Subcutaneous abdominal adipose tissue (tissue), 5 donors: ENCODE measurements around the gene PLXNA4.

Source experiments
- H3K27ac ChIP-seq: one replicate; pipeline ENCODE4 v1.7.0; 2013; ENCODE audit warnings: low read depth, mild to moderate bottlenecking, inconsistent platforms, low read length, moderate library complexity
- H3K27me3 ChIP-seq, 5 donors: one replicate each; pipeline ENCODE4 v1.7.0; 2013; ENCODE audit warnings: low read length in 5 of 5, inconsistent platforms in 1 of 5; ENCODE audit not compliant: control insufficient read depth in 5 of 5, insufficient read depth in 4 of 5
- H3K36me3 ChIP-seq, 5 donors: one replicate each; pipeline ENCODE4 v1.7.0; 2013; ENCODE audit warnings: low read length in 5 of 5; ENCODE audit not compliant: control insufficient read depth in 5 of 5, insufficient read depth in 5 of 5
- H3K4me1 ChIP-seq, 5 donors: one replicate each; pipeline ENCODE4 v1.7.0; 2013; ENCODE audit warnings: low read length in 5 of 5, mild to moderate bottlenecking in 3 of 5, moderate library complexity in 1 of 5; ENCODE audit not compliant: control insufficient read depth in 5 of 5, insufficient read depth in 5 of 5
- H3K4me3 ChIP-seq, 5 donors: one replicate each; pipeline ENCODE4 v1.7.0; 2013; ENCODE audit warnings: low read length in 5 of 5, low read depth in 1 of 5
- H3K9ac ChIP-seq, 5 donors: one replicate each; pipeline ENCODE4 v1.7.0; 2013; ENCODE audit warnings: low read length in 5 of 5, mild to moderate bottlenecking in 4 of 5, moderate library complexity in 3 of 5
- H3K9me3 ChIP-seq, 5 donors: one replicate each; pipeline ENCODE4 v1.7.0; 2013; ENCODE audit warnings: low read length in 5 of 5; ENCODE audit not compliant: control insufficient read depth in 5 of 5
- donor health status: healthy.
- donor health status: healthy.
- donor health status: healthy.
- donor health status: healthy.
- donor health status: healthy.

PLXNA4 gene

DNA sequence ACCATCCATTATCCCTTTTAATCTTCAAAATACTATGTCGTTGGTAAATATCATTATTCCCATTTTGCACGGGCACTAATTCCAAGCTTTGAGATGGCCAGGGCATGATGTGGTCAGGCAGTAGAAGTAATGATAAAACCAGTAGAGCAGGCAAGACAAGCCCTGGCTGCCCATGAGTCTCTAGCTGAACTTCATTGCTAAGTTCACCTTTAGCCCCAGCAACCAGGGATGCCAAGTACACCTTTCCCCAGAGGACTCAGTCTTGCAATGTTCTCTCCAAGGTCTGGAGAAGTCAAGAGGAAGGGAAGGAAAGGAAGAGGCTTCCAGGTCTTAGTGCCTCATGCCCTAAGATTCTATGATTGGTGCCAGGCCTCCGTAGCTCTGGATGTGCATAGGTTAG lies 203.2 kb downstream of the PLXNA4 start:
- Histone ChIP-seq H3K27me3 (no peaks in the 10 kb centered on the region), H3K27ac (no peak overlapping the region), H3K4me1 (peaks cover 9 to 47% (median 40%) of the 10 kb centered on the region in 5 donors), H3K9me3 (no peaks in the 10 kb centered on the region), H3K36me3 (no peaks in the 10 kb centered on the region), H3K4me3 (no peak overlapping the region), H3K9ac (no peak overlapping the region)

DNA sequence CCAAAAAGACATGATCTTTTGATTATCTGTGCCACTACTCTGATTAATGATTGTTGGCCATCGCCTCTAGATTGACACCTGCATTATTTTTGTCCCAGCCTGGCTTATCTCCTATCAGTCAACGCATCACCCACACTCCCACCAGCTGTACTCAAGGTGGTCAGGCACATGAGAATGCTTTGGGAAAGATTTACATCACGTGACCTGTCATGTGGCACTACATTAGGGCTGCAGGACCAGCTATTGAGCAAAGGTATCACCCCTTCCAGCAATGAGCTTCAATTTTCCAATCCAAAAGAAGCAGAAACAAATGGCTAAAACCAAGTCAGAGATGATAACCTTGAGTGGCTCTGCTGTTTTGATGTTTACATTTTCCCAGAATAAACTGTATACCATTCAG lies 204.3 kb downstream of the PLXNA4 start:
- peaks cover 7 to 36% (median 30%) of the 10 kb centered on the region in 5 donors for H3K4me1 ChIP-seq

DNA sequence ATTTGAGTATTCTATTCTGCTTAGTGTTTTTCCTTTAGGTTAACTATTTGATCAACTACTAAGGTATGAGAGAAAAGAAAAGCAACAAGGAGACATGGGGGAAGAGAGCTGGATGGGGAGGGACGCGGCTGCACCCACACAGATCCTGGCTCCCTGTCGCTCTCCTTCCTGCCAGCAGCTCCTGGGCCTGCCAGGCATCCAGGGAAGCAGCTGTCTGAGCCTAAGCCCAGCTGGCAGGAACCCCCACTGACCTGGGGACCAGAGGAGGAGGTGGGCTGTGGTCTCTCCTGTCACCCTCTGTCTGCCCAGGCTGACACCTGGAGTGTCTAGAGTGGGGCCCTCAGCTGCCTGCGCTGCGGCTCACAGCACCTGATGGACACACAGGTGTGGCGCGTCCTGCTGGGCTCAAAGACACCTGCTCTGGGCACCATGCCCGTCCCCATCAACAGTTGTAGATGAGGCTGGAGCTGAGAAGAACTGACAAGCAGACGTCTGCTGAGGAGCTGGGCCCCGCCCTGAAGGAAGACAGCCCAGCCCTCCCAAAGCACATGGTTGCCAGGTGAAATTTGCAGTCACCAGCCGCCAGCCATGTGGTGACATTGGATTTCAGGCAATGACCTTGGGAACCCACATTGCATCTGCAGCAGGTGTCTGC lies 207.9 kb downstream of the PLXNA4 start:
- Histone ChIP-seq H3K4me1 (peaks cover 0 to 7% (median 4%) of the 10 kb centered on the region in 5 donors), H3K36me3 (no peaks in the 10 kb centered on the region), H3K27me3 (no peaks in the 10 kb centered on the region), H3K27ac (no peak overlapping the region), H3K4me3 (no peak overlapping the region), H3K9ac (no peak overlapping the region), H3K9me3 (no peaks in the 10 kb centered on the region)

More for the DNA sequence above, 204.3 kb downstream of the PLXNA4 start:
- no peaks in the 10 kb centered on the region for H3K36me3 ChIP-seq
- H3K9ac ChIP-seq: no peak overlapping the region
- H3K4me3 ChIP-seq: no peak overlapping the region
- no peaks in the 10 kb centered on the region for H3K9me3 ChIP-seq
- H3K27ac ChIP-seq: no peak overlapping the region
- no peaks in the 10 kb centered on the region for H3K27me3 ChIP-seq

DNA sequence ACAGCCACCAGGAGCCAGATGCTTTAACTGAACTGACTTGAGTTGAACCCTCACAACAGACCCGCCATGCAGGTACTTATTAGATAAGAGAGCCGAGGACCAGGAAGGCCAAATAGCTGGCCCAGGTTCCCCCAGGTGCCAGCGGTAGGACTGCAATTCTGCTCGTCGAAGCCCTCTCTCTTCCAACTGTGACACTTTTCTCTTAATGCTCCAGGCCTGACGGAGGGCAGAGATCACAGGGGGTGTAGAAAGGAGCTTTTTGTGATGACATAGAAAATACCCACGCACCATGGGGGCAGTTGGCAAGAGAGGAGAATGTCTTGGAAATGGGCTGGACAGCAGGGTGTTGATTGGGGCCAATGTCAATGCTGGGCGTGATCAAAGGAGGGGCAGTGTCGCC lies 208.5 kb downstream of the PLXNA4 start:
- Histone ChIP-seq H3K27ac (no peak overlapping the region), H3K27me3 (no peaks in the 10 kb centered on the region), H3K4me3 (no peak overlapping the region), H3K36me3 (no peaks in the 10 kb centered on the region), H3K9ac (no peak overlapping the region), H3K4me1 (peaks cover 0 to 3% (median 0%) of the 10 kb centered on the region in 5 donors), H3K9me3 (no peaks in the 10 kb centered on the region)

DNA sequence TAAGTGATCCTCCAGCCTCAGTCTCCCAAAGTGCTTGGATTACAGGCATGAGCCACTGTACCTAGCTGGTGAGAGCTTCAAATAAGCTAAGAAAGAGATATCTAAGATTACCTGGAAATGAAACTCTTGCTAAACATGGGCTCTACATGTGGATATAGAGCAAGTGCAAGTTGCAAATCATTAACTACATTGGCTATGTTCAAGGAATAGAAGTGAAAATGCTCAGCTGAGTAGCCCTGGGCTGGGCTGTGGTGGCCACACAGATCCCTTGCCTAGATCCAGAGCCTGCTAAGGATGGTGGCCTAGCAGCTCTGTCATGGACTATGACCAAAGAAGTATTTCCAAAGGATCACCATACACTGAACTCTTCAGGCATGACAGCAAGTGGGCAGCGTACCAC lies 209.3 kb downstream of the PLXNA4 start:
- no peaks in the 10 kb centered on the region for H3K27me3 ChIP-seq
- H3K36me3 ChIP-seq: no peaks in the 10 kb centered on the region
- no peaks in the 10 kb centered on the region for H3K4me1 ChIP-seq
- H3K4me3 ChIP-seq: no peak overlapping the region
- no peak overlapping the region for H3K27ac ChIP-seq
- no peak overlapping the region for H3K9ac ChIP-seq
- H3K9me3 ChIP-seq: no peaks in the 10 kb centered on the region

DNA sequence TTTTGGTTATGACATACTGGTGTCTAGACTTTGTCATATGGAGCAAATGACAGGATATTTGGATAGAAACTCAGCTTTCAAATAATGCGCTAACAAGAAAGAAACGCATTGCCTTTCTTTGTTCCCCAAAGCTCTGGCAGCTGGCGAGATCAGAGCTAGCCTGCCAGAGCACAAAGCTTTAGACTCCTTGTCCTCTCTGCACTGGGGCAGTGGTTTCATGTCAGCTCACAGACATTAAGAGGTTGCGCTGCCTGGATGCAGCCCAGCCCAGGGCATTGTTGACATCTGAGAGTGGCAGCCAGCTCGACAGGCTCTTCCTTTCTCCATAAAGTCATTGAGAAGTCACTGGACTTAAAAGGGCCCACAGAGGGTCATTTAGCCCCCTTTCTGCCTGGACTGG lies 212.0 kb downstream of the PLXNA4 start:
- Histone ChIP-seq H3K27me3 (no peaks in the 10 kb centered on the region), H3K4me3 (no peak overlapping the region)

DNA sequence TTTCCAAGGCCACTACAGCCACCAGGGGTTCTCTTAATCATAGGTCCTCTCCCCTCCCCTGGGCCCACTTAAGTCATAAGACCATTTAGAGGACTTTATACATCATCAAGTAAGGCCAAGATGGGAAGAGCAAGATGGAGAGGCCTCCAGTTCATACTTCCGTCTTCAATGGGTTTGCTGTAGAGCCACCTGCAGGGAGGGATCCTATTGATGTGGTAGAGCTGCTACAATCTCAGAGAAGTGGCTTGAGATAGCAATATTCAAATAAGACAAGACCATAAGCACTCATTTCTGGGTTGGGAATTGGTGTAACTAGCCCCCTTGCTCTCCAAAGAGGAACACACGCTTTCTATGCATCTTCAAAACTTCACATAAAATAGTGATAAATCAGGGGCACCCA lies 214.2 kb downstream of the PLXNA4 start:
- Histone ChIP-seq H3K27ac (no peak overlapping the region), H3K9ac (no peak overlapping the region), H3K9me3 (no peaks in the 10 kb centered on the region), H3K36me3 (no peaks in the 10 kb centered on the region), H3K27me3 (no peaks in the 10 kb centered on the region), H3K4me1 (peaks cover 0 to 14% (median 8%) of the 10 kb centered on the region in 5 donors), H3K4me3 (no peak overlapping the region)

More for the DNA sequence above, 212.0 kb downstream of the PLXNA4 start:
- Histone ChIP-seq H3K4me1 (no peaks in the 10 kb centered on the region), H3K36me3 (no peaks in the 10 kb centered on the region), H3K9ac (no peak overlapping the region), H3K27ac (no peak overlapping the region), H3K9me3 (no peaks in the 10 kb centered on the region)

DNA sequence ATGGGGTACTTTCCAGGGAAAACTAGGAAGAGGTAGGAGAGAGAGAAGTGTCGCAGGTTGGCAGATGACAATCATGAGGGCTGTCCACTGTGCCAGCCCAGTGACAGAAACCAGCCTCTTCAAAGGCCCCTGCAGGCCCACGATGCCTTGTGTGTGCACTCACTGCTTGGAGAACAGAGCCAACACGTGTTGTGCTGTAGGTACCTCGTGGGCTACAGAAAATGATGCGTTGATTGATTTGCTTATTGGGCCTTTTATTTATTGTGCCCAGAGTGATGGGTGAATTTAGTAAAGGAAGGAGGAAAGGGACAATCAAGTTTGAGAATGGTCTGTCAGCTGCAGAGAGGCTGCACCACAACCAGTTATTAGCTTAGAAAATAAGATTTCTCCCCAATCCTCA lies 215.1 kb downstream of the PLXNA4 start:
- H3K27ac ChIP-seq: no peak overlapping the region
- H3K36me3 ChIP-seq: no peaks in the 10 kb centered on the region
- H3K27me3 ChIP-seq: no peaks in the 10 kb centered on the region
- peaks cover 0 to 18% (median 9%) of the 10 kb centered on the region in 5 donors for H3K4me1 ChIP-seq
- H3K4me3 ChIP-seq: no peak overlapping the region
- no peaks in the 10 kb centered on the region for H3K9me3 ChIP-seq
- no peak overlapping the region for H3K9ac ChIP-seq

DNA sequence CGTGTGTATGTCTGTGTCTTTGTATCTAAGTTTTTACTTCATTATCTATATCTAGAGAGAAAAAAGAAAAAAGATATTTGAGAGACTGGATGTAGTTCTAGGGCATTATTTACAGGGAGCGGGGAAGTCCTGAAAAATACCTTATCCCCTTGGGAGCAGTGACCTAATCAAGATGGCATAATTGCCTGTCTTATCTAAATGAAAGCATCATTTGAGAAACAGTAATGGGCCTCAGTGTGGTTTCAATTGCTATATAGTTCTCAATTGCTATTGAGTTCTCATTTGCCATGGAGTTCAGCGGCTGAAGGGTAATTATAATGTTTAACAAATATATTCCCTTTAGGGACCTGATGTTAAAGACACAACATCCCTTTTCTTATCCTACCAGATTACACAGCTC lies 216.5 kb downstream of the PLXNA4 start:
- H3K9me3 ChIP-seq: no peaks in the 10 kb centered on the region
- H3K4me3 ChIP-seq: no peak overlapping the region
- H3K27ac ChIP-seq: no peak overlapping the region
- no peaks in the 10 kb centered on the region for H3K36me3 ChIP-seq
- H3K4me1 ChIP-seq: peaks cover 2 to 21% (median 13%) of the 10 kb centered on the region in 5 donors
- H3K9ac ChIP-seq: no peak overlapping the region
- H3K27me3 ChIP-seq: no peaks in the 10 kb centered on the region

DNA sequence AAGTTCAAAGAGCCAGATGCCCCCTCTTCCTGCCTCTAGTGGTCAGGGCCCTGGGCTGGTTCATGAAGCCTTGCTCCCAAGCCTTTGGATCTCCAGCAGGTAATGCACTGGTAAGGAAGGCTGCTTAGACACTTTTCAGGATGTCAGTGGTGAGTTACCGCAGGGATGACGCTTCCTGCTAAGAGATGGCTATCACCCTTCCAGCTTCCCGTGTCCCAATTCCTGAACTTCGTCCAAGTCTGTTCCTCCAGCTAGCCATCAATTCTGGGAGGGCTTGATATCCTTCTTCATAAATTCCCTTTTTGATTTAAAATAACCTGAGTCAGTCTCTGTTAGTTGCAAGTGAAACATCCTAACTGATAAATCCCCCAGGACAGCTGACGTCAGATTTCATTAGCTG lies 221.2 kb downstream of the PLXNA4 start:
- no peaks in the 10 kb centered on the region for H3K9me3 ChIP-seq
- no peaks in the 10 kb centered on the region for H3K27me3 ChIP-seq
- no peak overlapping the region for H3K9ac ChIP-seq
- H3K4me3 ChIP-seq: no peak overlapping the region
- no peaks in the 10 kb centered on the region for H3K36me3 ChIP-seq
- no peak overlapping the region for H3K27ac ChIP-seq
- peaks cover 2 to 54% (median 48%) of the 10 kb centered on the region in 5 donors for H3K4me1 ChIP-seq
